GM18502 (cell line): ENCODE results near the gene CDKN3.
"Not testable (repeated sequence)": the region's sequence is repeated elsewhere in the genome, so short reads cannot be mapped to it uniquely, and the experiment has no call there.

Experiments
- ATAC-seq: cut with Tn5 transposase; IDR thresholded peaks from one replicate; pipeline ENCODE4 v1.9.1; 2021; ENCODE audit warnings: mild to moderate bottlenecking; ENCODE audit not compliant: unreplicated experiment, poor library complexity

Gene CDKN3

GRCh38 chr14:54451961-54452360, 55.2 kb downstream of the CDKN3 start:
- ATAC-seq, result no peak

- ATAC-seq, result no peak
Observed at GRCh38 chr14:54453252-54453651, 56.4 kb downstream of the CDKN3 start.

GRCh38 chr14:54453990-54454389, 57.2 kb downstream of the CDKN3 start:
- ATAC-seq, result not testable (repeated sequence)

DNA sequence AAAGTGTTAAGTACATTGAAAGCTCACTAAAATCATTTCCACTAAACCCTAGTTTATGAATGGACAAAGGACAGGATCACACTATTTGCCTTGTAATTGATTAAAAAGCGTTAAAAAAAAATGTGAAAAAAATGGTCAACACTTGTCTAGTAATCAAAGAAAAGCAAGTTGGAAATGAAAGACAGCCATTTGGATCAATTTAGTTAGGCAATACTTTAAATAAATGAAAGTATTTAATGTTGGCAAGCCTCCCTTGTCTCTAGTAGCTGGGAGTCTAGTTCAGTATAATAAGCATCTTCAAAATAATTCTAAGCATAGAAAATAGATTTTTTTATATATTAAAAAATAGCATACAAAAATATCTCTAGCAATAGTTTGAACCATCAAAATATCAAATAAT, 58.6 kb downstream of the CDKN3 start:
- ATAC-seq, result no peak

DNA sequence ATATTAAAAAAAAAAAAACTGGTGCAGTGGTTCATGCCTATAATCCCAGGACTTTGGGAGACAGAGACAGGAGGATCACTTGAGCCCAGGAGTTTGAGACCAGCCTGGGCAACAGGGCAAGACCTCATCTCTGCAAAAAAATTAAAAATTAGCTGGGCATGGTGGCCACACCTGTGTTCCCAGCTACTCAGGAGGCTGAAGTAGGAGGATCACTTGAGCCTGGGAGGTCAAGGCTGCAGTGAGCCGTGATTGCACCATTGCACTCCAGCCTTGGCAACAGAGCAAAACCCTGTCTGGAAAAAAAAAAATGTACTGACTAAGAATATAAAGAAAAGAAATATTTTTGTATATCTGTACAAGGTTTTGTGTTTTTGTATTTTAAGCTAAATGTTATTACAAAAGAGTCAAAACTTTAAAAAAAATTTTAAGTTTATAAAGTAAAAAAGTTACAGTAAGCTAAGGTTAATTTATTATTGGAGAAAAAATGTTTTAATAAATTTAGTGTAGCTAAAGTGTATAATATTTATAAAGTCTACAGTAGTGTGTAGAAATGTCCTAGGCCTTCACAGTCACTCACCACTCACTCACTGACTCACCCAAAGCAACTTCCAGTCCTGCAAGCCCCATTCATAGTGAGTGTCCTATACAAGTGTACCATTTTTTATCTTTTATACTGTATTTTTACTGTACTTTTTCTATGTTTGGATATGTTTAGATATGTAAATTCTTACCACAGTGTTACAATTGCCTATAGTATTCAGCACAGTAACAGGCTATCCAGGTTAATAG, 60.2 kb downstream of the CDKN3 start:
- ATAC-seq, result not testable (repeated sequence)

- no peak for ATAC-seq
Observed at GRCh38 chr14:54457609-54457996, 60.8 kb downstream of the CDKN3 start.

- ATAC-seq, result not testable (repeated sequence)
Observed at GRCh38 chr14:54458536-54458935, 61.7 kb downstream of the CDKN3 start.

GRCh38 chr14:54459106-54459505, 62.3 kb downstream of the CDKN3 start:
- ATAC-seq, result no peak

- no peak for ATAC-seq
Observed at GRCh38 chr14:54462048-54462447, 65.2 kb downstream of the CDKN3 start.

DNA sequence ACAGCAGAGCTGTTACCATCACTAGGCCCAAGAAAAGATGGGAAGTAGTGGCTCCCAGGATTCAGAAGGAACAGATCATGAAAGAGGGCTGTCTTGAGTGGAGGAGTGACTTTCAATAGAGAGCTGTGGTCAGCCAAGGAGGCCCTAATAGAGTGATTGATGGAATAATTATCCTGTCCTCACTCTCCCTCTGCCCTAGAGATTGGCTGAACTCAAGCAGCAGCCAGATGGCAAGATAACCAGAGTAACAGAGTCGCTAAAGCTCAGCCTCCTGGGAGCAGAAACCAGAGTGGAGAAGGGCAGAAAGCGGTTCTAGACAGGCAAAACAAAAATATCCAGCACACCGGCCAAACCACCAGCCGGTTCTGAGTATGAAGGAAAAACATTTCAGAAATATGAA, 68.8 kb downstream of the CDKN3 start:
- ATAC-seq, result no peak

DNA sequence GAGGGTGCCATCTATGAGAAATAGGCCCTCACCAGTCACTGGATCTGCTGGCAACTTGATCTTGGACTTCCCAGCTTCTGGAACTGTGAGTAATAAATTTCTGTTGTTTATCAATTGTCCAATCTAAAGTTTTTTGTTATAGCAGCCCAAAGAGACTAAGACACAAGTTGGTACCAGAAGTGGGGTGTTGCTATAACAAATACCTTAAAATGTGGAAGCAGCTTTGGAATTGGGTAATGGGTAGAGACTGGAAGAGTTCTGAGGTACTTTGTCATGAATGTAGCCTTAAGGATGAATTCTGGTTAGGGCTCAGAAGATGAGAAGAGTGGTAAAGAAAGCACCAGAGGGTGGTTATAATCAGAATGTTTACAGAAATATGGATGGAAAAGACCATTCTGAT, 70.5 kb downstream of the CDKN3 start:
- no peak for ATAC-seq
